ENCODE measurements around the gene OTOP1.
A peak's percentile ranks its signal among the peaks of the same experiment; 100 is the strongest.
"Not testable (repeated sequence)": the region's sequence is repeated elsewhere in the genome, so short reads cannot be mapped to it uniquely, and the experiment has no call there.

OTOP1 gene, protein sequence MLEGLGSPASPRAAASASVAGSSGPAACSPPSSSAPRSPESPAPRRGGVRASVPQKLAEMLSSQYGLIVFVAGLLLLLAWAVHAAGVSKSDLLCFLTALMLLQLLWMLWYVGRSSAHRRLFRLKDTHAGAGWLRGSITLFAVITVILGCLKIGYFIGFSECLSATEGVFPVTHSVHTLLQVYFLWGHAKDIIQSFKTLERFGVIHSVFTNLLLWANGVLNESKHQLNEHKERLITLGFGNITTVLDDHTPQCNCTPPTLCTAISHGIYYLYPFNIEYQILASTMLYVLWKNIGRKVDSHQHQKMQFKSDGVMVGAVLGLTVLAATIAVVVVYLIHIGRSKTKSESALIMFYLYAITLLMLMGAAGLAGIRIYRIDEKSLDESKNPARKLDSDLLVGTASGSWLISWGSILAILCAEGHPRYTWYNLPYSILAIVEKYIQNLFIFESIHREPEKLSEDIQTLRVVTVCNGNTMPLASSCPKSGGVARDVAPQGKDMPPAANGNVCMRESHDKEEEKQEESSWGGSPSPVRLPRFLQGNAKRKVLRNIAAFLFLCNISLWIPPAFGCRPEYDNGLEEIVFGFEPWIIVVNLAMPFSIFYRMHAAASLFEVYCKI

DNA sequence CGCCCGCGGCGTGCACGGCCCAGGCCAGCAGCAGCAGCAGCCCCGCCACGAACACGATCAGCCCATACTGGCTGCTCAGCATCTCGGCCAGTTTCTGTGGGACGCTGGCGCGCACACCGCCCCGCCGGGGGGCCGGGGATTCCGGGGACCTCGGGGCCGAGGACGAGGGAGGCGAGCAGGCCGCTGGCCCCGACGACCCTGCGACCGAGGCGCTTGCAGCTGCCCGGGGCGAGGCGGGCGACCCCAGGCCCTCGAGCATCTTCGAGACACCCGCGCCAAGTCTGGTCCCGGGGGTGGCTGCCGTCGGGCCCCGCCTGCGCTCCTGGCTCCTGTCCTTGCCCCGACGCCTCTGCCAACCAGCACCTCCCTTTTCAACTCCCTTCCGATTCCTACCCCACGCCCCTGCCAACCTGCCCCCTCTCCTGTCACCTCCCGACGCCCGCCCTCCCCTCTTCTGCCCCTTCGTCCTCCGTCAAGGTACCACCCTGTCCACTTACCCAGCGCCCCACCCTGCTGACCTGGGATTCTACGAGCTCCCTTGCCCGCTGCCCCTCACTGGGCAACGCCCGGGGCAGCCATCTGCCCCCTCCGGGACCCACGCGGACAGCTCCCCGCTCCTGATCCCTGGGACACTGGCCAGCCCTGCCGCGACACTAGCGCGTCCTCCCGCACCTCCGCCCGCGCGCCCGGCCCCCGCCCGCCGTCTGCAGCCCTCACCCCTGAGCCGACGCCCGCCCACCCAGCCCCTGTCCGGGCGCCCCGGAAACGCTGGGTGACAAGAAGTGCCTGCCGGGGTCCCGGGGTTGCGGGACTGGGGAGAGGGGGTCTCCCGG, at the start of gene OTOP1:
OTOP1 (minus strand) TSS at position 324 of the 833 bp plus-strand sequence; CDS start at position 259, 65 bp downstream.
- no peak for DNase-seq (ENCODE audit: low spot score)

DNA sequence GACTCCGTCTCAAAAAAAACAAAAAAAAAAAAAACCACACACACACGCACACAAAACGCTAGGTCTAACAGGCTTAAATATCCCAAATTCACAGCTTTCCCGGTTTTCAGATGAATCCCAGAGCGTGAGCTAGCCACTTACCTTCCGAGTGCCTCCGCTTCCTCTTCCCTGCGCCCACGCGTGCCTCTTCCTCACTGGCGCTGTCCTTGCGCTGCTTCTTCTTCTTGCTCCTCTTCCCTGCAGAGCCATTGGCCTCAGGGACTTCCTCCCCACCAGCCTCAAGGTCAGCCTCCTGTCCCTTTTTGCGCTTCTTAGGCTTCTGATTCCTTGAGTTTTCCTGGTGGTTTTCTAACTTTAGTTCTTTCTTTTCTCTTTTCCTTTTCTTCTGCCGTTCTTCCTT, 47.5 kb upstream of the OTOP1 start:
- no peak for DNase-seq (ENCODE audit: low spot score)

DNA sequence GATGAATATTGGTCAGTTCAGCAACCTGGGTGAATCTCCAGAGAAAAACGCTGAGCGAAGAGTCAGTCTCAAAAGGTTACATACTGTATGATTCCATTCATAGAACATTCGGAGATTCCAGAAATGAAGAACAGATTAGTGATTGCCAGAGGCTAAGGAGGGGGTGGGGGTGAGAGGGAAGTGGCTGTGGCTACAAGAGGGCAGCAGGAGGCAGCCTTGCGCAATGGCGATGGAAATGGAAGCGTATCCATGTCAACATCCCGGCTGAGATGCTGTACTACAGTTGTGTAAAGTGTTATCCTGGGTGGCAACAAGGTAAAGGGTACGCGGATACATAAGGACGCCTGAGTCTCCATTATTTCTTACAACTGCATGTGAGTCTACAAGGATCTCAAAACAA, 45.2 kb upstream of the OTOP1 start:
- no peak for DNase-seq (ENCODE audit: low spot score)

DNA sequence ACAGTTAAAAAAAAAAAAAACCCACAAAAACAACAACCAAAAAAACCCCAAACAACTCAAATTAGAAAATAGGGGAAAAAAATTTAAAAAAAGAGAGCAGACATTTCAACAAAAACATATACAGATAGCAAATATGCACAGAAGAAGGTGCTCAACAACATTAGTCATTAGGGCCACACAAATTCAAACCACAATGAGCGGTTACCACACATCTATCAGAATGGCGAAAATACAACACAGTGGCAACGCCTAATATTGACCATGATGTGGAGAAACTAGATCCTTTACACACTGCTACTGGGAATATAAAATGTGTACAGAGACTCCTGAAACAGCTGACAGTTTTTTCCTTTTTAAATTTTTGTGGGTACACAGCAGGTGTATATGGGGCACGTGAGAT, 43.8 kb upstream of the OTOP1 start:
- no peak for DNase-seq (ENCODE audit: low spot score)

DNA sequence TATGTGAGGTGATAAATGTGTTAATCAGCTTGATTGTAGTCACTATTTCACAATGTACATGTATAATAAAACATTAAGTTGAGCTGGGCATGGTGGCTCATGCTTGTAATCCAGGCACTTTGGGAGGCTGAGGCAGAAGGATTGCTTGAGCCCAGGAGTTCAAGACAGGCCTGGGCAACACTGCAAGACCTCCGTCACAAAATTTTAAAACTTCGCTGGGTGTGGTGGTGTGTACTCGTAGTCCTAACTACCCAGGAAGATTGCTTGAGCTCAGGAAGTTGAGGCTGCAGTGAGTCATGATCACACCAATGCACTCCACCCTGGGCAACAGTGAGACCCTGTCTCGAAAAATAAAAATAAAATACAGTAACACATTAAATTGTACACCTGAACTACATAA, 43.1 kb upstream of the OTOP1 start:
- no peak for DNase-seq (ENCODE audit: low spot score)

DNA sequence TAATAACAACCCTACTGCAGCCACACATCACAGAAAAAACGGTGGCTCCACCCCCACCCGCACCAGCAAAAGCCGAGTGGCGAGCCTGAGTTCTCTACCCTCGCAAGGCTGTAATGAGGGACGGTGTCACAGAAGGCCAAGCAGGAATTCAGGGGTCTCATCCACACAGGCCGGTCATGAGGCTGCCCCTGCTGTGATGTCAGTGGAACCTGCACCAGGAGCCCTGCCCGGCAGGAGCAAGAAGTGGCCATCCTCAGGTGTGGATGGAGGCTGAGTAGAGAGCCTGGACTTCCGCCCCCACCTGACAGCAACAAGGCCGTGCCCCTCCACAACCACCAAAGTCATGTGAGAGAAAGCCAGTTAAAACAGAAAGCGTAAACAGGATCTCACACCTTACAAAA, 42.6 kb upstream of the OTOP1 start:
- no peak for DNase-seq (ENCODE audit: low spot score)

DNA sequence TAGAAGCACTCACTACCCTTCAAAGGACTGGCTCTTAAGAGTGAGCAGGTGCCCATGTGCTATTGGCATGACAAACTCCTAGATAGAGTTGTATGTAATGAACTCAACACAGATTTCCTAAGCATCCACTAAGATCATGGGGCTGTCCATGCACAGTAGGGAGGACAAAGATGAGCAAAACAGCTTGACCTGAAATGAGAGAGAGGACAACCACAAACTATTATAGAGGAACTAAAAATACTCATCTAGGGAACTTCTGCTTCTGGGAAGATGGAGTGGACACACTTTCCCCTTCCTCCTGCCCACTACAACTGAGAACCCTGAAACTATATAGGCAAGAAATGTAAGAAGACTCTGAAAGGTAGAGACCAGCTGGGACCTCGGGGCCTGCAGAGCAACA, 42.0 kb upstream of the OTOP1 start:
- no peak for DNase-seq (ENCODE audit: low spot score)

DNA sequence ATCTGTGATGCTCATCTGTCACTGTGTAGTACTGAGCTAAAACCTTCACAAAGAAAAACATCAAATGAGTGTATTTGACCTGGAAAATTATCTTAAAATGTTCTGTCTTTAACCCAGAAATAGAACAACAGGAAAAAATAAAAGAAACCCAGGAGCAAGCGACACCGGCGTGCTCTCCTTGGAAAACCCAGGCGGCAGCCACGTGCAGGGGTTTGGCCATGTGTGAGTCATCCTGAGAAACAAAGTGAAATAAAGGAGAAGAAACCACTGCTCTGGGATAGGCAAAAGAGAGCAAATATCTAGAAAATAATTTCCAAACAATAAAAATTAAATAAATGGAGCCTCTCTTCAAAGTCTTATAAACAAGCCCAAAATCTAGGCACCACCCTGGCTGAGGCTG, 41.3 kb upstream of the OTOP1 start:
- no peak for DNase-seq (ENCODE audit: low spot score)

DNA sequence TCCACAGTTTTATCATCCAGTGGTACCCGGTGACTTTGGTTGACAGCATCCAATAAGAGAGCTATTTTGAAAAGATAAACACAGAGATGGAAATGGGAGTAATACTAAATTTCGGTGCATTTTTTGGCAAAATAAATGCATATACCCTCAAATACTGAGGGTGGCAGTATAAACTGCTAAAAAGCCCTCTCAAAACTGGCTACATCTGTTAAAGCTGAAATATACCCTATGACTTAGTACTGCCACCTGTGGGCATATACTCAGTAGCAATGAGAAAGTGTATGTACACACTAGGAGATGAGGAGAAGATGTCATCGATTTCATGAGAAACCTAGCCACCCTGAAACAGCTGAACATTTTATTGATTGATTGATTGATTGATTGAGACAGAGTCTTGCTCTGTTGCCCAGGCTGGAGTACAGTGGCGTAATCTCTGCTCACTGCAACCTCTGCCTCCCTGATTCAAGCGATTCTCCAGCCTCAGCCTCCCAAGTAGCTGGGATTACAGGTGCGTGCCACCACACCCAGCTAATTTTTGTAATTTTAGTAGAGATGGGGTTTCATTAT, 33.5 kb upstream of the OTOP1 start:
- no peak for DNase-seq (ENCODE audit: low spot score)

DNA sequence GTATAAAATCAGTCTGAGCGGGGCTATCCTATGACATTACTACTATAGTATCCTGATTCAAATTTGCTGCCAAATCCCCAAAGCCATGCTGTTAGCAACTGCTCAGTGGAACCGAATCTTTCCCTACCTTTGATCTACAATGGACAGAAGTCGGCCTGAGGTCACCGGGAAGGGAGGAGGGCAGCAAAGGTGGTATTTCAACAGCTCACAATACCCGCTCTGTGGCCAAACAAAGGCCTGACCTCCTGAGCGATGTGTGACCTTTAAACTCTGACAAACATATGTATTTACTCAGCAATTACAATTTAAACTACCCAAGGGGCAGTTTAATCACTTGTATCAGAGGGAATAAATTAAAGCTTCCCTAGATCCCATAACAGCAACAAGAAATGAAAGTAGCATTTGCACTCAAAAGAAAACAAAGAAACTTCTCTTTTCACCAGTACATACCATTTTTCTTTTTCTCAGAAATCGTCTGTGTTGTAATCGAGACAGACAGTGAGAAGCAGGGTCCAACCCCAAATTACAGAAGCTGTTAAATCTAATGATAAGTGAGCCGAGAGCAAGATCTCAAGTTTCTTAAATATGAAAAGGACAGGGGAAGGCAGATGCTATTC, 32.9 kb upstream of the OTOP1 start:
- no peak for DNase-seq (ENCODE audit: low spot score)

DNA sequence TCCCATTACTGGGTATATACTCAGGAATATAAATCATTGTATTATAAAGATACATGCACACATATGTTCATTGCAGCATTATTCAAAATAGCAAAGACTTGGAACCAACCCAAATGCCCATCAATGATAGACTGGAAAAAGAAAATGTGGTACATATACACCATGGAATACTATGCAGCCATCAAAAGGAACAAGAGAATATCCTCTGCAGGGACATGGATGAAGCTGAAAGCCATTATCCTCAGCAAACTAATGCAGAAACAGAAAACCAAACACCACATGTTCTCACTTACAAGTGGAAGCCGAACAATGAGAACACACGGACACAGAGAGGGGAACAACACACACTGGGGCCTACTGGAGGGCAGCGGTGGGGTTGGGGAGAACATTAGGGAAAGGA, 31.0 kb upstream of the OTOP1 start:
- DNase-seq (ENCODE audit: low spot score), result not testable (repeated sequence)

DNA sequence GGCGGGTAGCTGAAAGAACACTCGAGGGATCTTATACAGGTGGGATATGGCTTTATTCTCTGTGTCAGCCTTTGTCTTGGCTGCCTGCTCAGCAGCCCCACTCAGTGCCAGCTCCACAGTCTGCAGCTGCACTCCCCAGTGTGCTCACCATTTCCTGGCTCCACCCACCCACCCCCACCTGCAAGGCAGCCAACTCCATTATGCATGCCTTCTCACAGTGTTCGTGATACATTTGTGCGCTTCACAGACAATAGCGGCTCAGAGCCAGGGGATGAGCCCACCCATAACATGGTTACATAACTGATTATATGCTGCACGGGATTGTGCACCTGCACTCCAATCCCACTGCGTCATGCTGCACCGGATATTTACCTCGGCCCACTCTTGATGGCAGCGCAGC, 30.1 kb upstream of the OTOP1 start:
- DNase-seq (ENCODE audit: low spot score), result no peak

DNA sequence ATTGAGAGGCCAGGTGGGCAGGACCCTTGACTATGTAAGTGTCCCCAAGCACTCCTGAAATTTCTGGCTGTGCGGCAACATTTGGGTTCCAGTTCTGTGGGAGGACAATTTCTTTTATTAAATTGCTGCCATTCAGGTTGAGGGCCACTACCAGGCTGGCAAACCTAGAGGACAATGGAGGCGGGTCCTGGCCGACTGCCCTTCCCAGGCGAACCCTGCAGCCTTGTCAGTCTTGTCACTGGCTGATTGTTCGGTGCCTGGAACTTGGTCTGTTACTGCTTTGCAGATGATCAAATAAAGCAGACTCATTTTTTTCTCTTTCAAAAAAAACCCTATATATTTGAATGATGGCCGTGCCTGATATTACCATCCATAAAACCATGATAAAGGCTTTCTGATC, 27.9 kb upstream of the OTOP1 start:
- no peak for DNase-seq (ENCODE audit: low spot score)

DNA sequence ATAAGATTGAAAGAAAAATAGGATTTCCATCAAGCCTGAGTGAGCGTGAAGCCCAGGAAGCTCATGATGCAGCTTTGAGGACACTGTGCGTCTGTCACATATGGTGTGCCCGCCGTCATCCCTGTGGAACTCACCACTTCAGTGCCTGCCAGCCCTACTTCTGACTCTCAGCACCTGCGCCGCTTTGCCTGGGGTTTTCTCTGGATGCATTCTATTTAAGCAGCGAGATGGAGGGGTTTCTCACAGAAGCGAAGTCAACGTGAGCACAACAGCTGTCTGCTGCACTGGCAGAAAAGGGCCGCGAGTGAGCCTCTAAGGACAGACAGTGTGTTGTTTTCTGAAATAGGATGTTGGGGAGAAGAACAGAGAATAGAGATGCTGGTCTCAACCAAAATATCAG, 27.5 kb upstream of the OTOP1 start:
- no peak for DNase-seq (ENCODE audit: low spot score)

DNA sequence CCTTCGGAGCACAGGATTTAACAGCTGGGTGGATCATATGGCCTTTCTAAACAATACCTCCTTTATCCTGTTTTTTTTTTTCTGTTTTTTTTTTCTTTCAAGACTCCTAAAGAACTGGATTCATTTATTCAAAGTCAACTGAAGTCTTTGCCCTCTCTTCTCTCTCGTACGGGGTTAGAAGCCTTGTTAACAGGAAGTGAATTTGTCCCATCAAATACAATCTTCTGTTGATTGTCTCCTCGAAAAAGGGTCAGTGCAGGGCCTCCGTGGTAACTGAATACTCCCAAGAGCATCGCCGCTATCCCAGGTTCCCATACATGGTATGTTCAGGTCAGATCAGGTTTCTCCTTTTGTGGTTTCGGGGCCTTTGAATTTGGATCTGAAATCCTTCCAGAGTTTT, 23.1 kb upstream of the OTOP1 start:
- no peak for DNase-seq (ENCODE audit: low spot score)

DNA sequence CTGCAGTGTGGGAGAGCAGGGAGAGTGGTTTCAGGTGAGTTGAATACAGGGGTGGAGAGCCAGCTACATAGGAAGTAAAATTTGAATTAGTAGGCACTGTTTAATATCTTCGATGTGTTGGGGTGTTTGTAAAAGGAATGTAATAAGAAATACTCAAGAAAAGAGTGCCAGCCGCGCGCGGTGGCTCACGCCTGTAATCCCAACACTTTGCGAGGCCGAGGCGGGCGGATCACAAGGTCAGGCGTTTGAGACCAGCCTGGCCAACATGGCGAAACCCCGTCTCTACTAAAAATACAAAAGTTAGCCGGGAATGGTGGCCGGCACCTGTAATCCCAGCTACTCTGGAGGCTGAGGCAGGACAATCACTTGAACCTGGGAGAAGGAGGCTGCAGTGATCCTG, 22.6 kb upstream of the OTOP1 start:
- DNase-seq (ENCODE audit: low spot score), result not testable (repeated sequence)

DNA sequence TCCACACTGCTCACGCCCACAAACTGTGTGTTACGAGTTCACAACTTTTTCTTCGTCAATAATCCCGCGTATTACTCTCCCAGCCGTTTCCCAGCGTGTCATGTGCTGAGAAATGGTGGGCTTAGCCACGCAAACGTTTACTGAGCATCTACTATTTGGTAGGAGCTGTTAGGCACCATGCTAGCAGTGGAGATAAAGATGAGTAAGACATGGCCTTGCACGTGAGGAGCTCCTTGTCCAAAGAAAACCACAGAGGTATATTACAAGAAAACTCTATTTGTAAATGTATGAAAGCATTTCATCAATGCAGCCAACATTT, 22.1 kb upstream of the OTOP1 start:
- no peak for DNase-seq (ENCODE audit: low spot score)

DNA sequence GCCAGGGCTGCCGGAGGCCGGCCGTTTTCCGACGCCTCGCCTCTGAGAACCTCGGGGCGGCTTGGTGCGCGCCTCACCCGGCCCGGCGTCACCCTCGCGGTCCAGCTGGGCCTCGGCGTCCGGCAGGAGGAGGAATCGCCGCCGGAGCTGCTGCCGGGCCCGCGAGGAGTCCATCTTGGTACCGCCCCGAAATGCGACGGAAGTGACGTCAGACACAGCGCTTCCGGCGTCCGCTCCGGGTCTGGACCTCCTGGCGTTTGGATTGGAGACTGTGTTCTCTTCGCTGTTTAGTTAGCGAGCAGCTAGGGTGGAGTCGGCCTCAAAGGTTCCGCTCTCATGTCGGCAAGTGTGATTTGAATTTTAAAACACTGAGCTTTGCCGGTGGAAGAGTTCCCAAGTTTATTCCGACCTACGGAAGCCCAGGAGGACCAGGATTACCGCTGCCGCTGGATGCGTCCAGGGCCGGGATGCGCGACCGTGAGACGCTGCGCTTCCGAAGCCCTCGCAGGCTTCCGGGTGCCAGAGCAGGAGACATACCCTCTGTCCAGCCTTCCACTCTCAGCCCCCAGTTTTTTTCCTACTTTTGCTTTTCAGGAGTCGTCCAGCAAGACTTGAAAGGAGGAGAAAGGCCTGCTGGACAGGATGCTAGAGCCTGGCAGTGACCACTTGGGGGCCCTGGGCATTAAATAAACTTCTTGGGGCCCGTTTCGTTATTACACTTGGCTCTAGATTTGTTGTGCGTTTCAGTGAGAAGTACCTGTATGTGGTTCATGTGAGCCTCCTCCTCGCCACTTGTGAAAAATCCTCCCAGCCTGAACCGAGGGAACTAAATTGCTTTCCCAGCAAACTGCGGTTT, 21.5 kb upstream of the OTOP1 start, which contains the start of gene TMEM128:
TMEM128 (minus strand) TSS at position 195 of the 856 bp plus-strand sequence; CDS start at position 174, 21 bp downstream.
- peak; percentile 97 for DNase-seq (ENCODE audit: low spot score)

DNA sequence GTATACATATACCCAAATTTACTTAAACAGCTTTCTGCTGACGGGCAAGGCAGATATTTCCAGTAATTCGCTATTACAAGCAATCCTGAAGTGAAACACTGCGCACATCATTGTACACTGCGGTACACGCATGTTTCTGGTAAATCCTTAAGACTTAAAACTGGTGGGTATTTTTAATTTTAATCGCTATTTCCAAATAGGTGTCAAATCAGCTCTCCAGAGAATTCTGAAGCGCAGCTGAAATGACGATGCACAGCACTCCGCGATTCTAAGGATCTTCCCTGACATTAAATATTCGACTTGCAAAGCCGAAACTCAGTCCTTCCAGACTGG, 20.9 kb upstream of the OTOP1 start:
- no peak for DNase-seq (ENCODE audit: low spot score)

DNA sequence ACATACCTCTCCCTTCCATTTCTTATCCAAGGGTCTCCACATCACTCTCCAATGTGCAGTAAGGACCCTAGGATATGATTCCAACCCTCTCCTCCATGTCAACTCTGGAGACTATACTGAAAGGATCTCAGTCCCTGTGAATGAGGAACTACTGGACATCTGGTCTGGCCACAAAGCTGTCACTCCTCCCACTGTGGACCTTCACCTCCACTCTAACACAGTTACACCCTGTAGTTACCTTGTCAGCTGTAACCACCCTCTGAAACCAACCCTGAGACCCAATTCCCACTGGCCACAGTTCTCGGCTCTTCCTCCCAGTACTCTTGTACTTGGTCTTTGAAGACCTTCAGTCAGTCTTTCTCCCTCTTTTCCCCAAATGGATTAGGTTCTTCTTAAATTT, 18.4 kb upstream of the OTOP1 start:
- DNase-seq (ENCODE audit: low spot score), result no peak

DNA sequence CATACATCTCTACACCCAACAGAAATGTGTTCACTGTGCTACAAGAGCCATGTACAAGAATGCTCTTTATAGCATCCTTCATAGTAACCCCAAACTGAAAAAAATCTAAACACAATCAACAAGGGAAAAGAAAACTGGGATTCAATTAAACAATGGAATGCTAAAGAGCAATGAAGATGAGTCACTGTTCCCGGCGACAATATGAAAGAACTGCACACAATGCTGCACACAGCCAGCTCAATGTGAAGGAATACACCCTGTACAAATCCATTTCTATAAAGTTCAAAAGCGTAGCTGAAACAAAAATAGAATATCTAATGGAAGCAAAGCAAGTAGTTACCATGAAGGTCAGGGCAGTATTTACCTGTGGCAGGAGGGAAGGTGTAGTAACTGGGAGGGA, 12.8 kb upstream of the OTOP1 start:
- DNase-seq (ENCODE audit: low spot score), result not testable (repeated sequence)
